WI38 (cell line): ENCODE data around the gene SPHK1.

Experiments used
- H3K4me3 ChIP-seq: 2 replicates; pipeline ENCODE4 v1.5.1; 2011; ENCODE audit warnings: low read depth, mild to moderate bottlenecking, control low read depth, low read length
- TF ChIP-seq, protein P1 (sequence below): IDR thresholded peaks from 2 replicates; pipeline ENCODE4 v1.5.1; 2012; ENCODE audit warnings: low read depth, mild to moderate bottlenecking, control low read depth, low read length

The SPHK1 gene

DNA sequence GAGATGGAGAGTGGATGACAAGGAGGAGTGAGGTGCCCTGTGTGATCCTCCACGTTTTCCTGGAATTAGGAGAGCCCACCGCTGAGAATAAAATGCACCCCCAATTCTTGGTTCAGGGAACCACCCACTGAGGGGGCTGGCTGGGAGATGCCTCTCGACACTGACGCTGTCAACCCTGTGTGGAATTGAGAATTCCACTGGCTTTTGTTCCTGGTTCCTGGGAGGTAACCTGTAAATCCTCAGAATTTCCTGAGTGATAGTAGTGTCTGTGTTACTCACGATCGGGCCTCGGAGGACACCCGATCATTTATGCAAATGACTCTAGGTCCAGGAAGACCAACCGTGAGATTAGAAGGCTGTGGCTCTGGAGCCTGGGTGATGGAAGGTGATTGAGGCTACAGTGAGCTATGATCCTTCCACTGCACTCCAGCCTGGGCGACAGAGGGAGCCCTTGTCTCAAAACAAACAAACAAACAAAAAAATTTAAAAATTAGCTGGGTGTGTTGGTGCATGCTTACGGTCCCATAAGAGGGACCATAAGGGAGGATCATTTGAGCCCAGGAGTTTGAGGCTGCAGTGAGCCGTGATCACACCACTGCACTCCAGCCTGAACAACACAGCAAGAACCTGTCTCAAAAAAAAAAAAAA lies 19.0 kb upstream of the SPHK1 start:
- TF ChIP-seq, protein P1, sequence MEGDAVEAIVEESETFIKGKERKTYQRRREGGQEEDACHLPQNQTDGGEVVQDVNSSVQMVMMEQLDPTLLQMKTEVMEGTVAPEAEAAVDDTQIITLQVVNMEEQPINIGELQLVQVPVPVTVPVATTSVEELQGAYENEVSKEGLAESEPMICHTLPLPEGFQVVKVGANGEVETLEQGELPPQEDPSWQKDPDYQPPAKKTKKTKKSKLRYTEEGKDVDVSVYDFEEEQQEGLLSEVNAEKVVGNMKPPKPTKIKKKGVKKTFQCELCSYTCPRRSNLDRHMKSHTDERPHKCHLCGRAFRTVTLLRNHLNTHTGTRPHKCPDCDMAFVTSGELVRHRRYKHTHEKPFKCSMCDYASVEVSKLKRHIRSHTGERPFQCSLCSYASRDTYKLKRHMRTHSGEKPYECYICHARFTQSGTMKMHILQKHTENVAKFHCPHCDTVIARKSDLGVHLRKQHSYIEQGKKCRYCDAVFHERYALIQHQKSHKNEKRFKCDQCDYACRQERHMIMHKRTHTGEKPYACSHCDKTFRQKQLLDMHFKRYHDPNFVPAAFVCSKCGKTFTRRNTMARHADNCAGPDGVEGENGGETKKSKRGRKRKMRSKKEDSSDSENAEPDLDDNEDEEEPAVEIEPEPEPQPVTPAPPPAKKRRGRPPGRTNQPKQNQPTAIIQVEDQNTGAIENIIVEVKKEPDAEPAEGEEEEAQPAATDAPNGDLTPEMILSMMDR = no peak
- H3K4me3 ChIP-seq = no peak overlapping the region

DNA sequence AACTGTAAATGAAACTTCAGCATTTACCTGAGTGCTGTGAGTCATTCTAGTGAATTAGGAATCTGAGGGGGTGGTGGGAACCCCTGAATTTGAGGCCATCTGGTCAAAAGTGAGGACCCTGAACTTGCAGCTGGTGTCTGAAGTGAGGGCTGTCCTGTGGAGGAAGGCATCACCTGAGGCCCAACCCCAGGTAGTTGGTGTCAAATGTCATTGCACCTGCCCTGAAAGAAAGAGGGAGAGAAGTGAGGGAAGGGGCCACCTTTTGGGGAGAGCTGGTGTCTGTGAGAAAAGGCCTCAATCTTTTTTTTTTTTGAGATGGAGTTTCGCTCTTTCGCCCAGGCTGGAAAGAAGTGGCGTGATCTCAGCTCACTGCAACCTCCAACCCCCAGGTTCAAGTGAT lies 18.2 kb upstream of the SPHK1 start:
- TF ChIP-seq, protein P1 = no peak
- no peak overlapping the region for H3K4me3 ChIP-seq

DNA sequence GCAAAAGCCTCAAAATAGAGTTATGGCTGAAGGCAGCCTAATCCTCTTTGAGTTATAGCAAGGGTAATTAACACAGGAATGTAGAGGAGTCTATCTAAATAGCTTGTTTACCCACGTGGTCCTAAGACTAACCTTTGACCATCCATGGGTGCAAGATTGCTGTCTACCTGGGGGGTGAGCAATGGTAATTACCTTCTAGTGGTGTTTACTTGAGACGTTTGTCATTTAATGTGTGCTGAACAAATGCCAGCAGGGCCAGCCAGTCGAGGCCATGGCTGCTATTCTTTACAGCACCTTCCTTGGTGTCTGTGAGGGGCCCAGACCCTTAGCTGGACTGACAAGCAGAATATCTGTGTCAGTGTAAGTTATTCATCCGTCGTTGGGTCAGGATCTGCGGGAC lies 16.8 kb upstream of the SPHK1 start:
- no peak overlapping the region for H3K4me3 ChIP-seq
- TF ChIP-seq, protein P1 = no peak

DNA sequence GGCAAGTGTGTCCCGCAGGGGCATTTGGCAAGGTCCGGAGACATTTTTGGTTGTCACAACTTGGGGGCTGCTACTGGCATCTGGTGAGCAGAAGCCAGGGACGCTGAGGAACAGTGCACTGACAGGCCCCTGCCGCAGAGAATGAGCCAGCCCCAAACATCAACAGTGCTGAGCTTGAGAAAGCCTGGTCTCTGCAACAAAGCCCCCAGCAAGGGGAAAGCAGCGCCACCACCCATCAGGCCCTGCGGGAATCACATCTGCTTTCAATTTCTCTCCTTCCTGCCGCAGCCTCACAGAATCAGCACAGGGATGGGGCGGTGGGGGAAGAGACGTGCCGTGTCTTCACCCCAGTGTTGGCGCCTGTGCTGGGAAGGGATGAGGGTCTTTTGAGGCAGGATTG lies 15.9 kb upstream of the SPHK1 start:
- TF ChIP-seq, protein P1 = no peak
- no peak overlapping the region for H3K4me3 ChIP-seq

DNA sequence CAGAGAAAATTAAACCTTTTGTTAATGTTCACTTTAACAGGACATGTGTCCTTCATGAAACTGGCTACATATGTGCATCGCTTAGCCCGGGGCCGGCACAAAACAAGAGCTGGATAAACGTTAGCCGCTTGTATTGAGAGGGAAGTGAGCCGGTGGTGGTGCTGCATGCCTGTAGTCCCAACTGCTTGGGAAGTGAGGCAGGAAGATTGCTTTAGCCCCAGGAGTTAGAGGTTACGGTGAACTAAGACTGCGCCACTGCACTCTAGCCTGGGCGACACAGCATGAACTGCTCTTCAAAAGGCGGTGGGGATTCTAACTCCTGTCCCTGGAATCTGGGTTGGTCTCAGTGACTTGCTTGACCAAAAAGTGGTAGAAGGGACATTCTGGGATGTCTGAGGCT lies 15.0 kb upstream of the SPHK1 start:
- TF ChIP-seq, protein P1 = no peak
- H3K4me3 ChIP-seq = no peak overlapping the region

DNA sequence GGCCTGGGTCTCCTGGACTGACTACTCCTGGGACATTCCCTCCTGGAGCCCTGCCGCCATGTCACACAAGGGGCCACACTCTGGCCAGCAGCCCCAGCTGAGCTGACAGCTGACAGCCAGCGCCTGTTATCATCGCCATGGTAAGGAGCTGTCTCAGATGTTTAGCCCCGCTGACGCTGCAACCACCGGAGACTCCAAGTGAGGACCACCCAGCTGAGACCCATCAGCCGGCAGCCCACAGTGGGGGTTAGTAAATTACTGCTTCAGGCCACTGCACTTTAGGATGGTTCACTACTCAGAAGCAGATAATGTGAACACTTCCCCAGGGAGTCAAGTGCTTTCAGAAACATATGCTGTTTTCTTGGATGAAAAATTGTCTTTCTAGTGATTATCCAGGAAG lies 14.6 kb upstream of the SPHK1 start:
- H3K4me3 ChIP-seq = no peak overlapping the region
- TF ChIP-seq, protein P1 = no peak

DNA sequence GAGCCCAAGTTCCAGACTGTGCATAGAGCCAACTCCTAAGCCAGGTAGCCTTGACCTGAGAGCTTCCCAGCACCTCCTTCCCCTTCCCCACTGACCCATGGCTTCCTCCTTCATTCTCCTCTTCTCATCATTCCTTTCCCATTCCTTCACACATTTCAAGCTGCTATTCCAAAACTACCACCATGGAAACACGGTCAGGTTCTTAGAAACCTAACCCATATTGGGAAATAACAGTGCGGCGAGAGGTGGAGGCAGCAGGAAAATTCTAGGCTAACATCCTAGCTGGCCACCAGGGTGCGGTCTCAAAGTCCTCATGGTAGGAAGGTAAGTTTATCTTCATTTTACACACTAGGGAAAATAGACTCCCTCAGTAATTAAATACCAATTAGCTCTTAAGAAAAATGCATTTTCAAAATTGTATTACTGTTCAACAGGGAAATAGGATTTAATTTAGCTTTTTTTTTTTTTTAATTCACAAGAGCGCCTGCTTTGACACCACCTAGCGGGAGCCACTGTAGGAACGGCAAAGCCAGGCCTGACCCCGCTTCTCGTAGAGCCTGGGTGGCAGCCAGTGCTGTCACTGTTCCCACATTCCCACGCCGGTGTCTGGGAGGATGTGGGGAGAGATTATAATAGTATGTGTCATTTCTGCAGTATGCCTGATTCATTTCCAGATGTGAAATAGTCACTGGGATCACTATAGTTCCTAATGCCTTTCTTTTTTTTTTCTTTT lies 14.0 kb upstream of the SPHK1 start:
- TF ChIP-seq, protein P1 = peak; percentile 54; the same call in 1 of the 2 replicates
- H3K4me3 ChIP-seq = no peak overlapping the region
